Measurements from ENCODE around the gene PAX5.
"Not testable (repeated sequence)": the region's sequence is repeated elsewhere in the genome, so short reads cannot be mapped to it uniquely, and the experiment has no call there.

Gene PAX5

DNA sequence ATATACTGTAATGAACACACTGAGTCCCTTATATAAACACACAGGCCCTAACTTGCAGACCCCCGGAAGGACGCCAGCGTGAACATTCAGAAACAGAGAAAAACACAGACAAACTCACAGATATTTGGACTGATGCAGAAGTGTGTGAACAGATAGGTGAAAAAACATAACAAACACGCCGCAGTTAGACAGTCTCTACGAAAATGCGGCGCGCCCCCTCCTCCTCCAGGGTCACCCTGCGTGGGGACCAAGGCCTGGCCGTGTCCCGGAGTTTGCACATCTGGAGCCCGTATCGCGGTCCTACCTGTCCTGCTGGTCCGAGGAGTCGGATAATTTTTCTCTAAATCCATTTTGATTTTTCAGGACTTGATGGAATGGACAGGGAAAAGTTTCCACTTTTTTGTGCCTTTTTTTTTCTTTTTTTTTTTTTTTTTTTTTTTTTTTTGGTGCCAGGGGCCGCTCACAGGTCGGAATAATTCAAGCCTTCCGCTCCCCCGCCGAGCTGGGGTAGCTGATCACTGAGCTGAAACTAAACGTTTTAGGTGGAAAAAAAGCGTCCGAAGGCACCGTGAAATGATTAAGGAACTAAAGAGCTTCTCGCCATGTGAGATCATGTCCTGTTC lies at the start of gene PAX5:
Gene PAX5, minus strand, starts transcription at position 587 of the 623 bp plus-strand sequence. Its CDS starts 237 bp downstream, at position 350.
- no peak for DNase-seq (ENCODE audit: low read depth)

DNA sequence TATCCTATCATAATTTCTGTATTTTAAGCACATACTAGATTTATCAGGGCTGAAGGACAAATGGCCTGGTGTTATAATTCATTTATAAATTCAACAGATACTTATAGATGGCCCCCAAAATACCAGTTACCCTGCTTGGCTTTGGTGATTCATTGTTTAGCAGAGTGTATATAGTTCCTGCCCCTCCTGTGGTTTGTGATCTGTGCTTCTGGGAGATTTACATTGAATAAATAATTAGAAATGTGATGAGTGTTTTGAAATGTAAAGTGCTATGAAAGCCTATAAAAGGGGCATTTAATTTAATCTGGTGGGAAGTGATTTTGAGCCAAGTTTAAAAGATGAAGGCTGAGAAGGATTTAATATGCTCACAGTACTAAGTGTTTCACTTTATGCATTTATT lies 49.6 kb upstream of the PAX5 start:
- no peak for DNase-seq (ENCODE audit: low read depth)

GRCh38 chr9:37082214-37082765 lies 48.2 kb upstream of the PAX5 start:
- DNase-seq (ENCODE audit: low read depth), result peak; percentile 34

- DNase-seq (ENCODE audit: low read depth), result not testable (repeated sequence)
These were observed 47.4 kb upstream of the PAX5 start for GRCh38 chr9:37081507-37081906.

GRCh38 chr9:37080165-37080628 lies 46.1 kb upstream of the PAX5 start:
- not testable (repeated sequence) for DNase-seq (ENCODE audit: low read depth)

GRCh38 chr9:37079370-37080164 lies 45.5 kb upstream of the PAX5 start:
- peak; percentile 84 for DNase-seq (ENCODE audit: low read depth)

DNA sequence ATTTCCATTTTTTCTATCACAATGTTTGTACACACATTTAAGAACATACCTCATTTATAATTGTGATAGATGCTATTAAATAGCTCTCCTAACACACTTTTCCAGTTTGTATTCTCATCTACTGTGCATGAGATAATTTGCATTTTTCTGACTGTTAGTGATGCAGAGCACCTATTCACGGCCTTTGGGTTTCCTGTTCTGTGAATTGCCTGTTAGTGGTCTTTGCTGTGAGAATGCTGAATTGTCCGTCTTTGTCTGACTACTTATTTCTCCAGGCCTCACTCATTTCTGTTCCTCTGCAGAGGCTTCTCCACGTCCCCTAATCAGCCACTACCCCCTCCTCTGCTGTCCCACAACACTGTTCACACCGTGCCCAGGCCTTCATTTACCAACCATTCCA lies 40.7 kb upstream of the PAX5 start:
- not testable (repeated sequence) for DNase-seq (ENCODE audit: low read depth)

DNA sequence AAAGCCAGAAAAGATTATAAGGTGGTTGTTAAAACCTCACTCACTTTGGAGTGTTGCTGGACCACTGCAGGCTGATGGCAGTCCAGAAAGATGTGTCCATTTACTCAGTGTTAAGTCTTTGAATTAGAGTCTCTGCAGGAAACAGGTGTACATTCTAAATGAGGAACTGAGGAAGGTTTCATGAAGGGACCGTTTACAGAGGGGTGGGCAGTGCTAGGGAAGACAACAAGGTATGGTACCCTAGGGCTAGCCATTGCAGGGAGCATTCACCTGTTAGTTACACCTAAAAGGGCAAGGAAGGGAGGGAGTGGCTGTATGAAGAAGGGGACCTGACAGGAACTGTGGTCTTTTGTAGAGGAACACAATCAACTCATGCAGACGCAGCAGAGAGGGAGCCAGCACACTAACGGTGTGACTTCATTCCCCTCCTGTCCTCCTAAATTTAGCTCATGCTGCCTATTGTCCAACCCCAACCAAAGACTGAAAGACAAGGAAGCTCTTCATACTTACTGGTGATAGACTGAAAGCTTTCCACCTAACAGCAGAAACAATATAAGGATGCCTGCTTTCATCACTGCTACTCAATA lies 32.2 kb upstream of the PAX5 start:
- DNase-seq (ENCODE audit: low read depth), result no peak

GRCh38 chr9:37062336-37062735 lies 28.3 kb upstream of the PAX5 start:
- no peak for DNase-seq (ENCODE audit: low read depth)

DNA sequence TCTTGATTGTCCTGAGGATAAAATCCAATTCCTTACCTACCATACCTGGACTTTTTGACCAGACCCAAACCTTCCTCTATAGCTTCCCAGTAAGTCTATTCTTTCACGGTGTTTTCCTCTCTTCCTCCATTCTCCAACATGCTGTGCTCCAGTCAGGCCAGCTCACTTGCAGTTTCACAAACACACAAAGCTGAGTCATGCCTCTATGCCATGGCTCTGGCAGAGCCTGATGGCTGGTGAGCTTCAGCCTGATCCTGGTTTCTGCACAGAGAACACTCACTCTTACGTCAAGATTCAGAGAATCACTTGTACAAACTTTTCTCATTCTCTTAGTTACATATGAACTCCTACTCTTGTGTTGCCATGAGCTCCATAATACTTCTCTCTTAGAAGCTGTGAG lies 27.7 kb upstream of the PAX5 start:
- DNase-seq (ENCODE audit: low read depth), result no peak

DNA sequence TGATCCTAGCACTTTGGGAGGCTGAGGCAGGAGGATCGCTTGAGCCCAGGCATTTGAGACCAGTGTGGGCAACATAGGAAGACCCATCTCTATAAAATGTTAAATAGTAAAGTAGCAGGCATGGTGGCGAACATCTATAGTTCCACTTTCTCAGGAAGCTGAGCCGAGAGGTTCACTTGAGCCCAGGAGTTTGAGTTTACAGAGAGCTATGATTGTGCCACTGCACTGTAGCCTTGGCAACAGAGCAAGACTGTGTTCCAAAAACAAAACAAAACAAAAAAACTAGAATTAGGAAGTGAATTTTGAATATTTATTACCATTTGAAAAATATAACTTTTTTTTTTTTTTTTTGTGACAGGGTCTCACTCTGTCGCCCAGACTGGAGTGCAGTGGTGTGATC lies 26.8 kb upstream of the PAX5 start:
- DNase-seq (ENCODE audit: low read depth), result no peak

DNA sequence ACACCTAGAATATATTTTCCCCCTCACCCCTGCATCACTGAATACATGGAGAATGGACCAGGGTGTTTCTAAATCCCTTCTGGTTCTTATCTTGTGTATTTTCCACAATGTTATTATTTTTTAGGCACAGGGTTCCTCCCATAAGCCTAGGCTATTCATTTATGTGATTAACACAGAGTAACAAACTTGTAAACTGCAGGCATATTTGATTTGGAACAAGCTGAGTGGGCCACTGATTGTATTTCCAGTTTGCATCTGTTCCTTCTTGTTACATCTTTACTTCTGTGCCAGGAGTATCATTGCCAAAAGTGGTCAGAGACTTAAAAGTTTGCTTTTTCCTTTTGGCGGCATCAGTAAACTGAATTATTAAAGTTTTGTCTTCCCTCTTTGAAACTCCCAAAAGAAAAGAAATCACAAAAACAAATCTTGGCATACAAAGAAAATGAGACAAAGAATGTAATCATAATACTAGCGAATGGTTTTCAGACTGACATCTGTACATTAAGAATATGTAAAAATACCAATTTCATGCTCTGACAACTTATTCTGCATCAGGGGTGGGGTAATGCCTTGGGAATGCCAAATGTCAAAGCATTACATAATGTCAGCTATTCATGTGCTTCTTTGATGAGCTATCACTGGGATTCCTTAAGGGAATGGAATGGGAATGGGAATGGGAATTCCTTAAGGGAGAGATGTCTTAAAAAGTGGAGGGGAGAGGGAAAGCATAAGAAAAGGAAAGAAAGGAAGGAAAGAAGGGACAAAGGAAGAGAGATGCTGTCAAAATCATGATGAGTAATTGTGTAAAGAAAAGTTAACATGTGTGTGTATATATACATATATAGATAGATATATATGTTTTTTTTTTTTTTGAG lies 22.2 kb upstream of the PAX5 start:
- no peak for DNase-seq (ENCODE audit: low read depth)

- not testable (repeated sequence) for DNase-seq (ENCODE audit: low read depth)
These were observed 20.3 kb upstream of the PAX5 start for GRCh38 chr9:37054363-37054720.

- DNase-seq (ENCODE audit: low read depth), result no peak
These were observed 19.8 kb upstream of the PAX5 start for GRCh38 chr9:37053684-37054362.

DNA sequence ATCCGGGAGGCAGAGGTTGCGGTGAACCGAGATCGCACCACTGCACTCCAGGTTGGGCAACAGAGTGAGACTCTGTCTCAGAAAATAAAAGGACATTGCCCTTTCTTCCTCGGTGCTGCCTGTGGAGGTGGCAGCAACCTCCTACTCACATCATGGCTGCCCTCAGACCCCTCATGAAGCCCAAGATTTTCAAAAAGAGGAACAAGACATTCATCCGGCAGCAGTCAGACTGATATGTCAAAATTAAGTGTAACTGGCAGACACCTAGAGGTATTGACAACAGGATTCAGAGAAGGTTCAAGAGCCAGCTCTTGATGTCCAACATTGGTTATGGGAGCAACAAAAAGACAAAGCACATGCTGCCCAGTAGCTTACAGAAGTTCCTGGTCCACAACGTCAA lies 12.6 kb upstream of the PAX5 start:
- DNase-seq (ENCODE audit: low read depth), result no peak

GRCh38 chr9:37042421-37042820 lies 8.4 kb upstream of the PAX5 start:
- no peak for DNase-seq (ENCODE audit: low read depth)

DNA sequence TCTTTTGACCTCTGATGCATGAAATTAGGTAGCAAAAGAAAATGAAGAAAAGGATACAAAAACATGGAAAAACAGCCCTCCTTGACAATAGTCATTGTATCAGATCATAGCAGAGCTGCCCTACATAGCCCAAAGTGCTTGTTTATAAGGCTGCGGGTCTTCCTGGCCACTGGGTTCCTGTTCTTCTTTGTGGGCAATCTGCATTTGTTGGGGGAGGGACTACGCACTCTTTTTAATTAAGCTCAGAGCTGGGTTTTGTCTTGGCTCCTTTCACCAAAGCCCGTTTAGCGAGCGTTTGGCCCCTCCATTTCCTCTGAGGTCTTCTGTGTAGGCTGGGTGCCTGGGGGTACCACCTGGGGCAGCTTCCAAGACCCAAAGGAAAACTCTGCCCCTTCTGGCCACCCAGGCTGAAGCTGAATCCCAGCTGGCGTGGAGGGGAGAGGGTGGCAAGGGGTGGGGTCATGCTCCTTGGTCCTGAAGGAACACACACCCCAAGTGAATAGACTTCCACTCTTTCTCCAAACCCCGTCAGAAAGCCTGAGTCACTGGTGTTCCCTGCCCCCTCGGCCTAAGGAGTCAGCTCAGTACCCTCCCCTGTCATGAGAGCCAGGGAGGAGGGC lies 6.5 kb upstream of the PAX5 start:
- no peak for DNase-seq (ENCODE audit: low read depth)

- DNase-seq (ENCODE audit: low read depth), result no peak
These were observed 4.9 kb upstream of the PAX5 start for GRCh38 chr9:37038943-37039464.

DNA sequence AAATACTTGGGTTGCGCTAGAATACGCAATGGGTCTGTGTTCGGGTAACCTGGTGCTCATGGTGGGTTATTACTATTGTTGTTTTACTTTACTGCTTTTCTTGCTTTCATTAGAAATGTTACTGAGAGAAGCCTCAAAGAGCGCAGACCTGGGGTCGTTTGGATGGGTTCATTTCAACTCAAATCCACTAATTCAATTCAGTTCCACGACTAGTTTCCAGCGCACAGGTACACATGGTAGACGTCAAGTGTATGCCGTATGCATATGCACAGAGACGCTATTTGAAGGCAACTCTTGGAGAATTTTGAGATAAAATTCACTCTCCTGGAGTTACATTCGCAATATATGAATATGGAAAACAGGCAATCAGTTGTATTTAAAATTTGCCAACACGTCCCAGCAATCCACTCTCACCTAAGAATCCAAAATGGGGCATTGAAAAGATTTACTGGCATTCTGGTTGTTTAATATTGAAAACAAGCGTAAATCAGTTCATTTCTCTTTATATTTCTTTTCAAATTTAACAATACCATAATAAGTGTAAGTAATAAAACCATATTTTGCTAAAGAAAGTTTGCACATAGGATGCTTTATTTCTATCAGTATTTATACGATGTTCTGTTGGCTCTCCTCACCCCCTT lies 4.4 kb upstream of the PAX5 start:
- no peak for DNase-seq (ENCODE audit: low read depth)
